ENCODE data around the gene SYNRG.
"Not testable (repeated sequence)": the region's sequence is repeated elsewhere in the genome, so short reads cannot be mapped to it uniquely, and the experiment has no call there.

SYNRG gene

DNA sequence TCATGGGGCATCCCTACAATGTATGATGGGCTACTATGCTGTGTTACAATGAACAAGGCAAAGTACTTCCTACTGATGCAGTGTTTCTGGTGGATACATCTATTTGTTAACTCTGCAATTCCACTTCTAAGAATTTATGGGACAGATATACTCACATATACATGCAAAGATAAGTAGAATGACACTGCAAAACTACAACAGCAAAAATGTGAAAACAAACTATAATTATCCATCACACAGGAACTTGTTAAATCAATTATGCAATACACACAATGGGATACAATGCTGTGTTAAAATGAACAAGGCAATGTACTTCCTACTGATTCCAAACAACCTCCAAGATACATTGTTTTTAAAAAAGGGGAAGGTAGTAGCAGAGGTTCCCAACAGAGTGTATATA is 30.8 kb upstream of the SYNRG start:
- Histone ChIP-seq H3K9me3 (ENCODE audit: control insufficient read depth, low read length) (no peaks in the 10 kb centered on the region), H3K4me3 (ENCODE audit: extremely low read depth, insufficient read depth, low read length, poor library complexity, severe bottlenecking) (no peak overlapping the region), H3K27ac (ENCODE audit: low read depth, low read length, severe bottlenecking) (no peak overlapping the region), H3K4me1 (ENCODE audit: control insufficient read depth, insufficient read depth, low read length, poor library complexity, severe bottlenecking) (peaks cover 5% of the 10 kb centered on the region), H3K36me3 (ENCODE audit: control insufficient read depth, insufficient read depth, low read length) (peaks cover 61% of the 10 kb centered on the region)

- no peaks in the 10 kb centered on the region for H3K9me3 ChIP-seq (ENCODE audit: control insufficient read depth, low read length)
These were observed 28.7 kb upstream of the SYNRG start for GRCh38 chr17:37637956-37638355.

GRCh38 chr17:37616430-37616829 is 7.2 kb upstream of the SYNRG start:
- not testable (repeated sequence) for H3K4me1 ChIP-seq (ENCODE audit: control insufficient read depth, insufficient read depth, low read length, poor library complexity, severe bottlenecking); H3K4me3 ChIP-seq (ENCODE audit: extremely low read depth, insufficient read depth, low read length, poor library complexity, severe bottlenecking); H3K9me3 ChIP-seq (ENCODE audit: control insufficient read depth, low read length); H3K27ac ChIP-seq (ENCODE audit: low read depth, low read length, severe bottlenecking)
- peaks cover 84% of the 10 kb centered on the region for H3K36me3 ChIP-seq (ENCODE audit: control insufficient read depth, insufficient read depth, low read length)
- 93 to 100% methylated on average over 3 to 4 of the region's 6 CpGs for WGBS, 2 experiments (ENCODE audit: insufficient coverage in 2 of 2)

More at GRCh38 chr17:37637956-37638355, 28.7 kb upstream of the SYNRG start:
- Histone ChIP-seq H3K27ac (ENCODE audit: low read depth, low read length, severe bottlenecking) (no peak overlapping the region), H3K4me1 (ENCODE audit: control insufficient read depth, insufficient read depth, low read length, poor library complexity, severe bottlenecking) (peaks cover 5% of the 10 kb centered on the region), H3K36me3 (ENCODE audit: control insufficient read depth, insufficient read depth, low read length) (peaks cover 73% of the 10 kb centered on the region), H3K4me3 (ENCODE audit: extremely low read depth, insufficient read depth, low read length, poor library complexity, severe bottlenecking) (no peak overlapping the region)

- Histone ChIP-seq H3K4me3 (ENCODE audit: extremely low read depth, insufficient read depth, low read length, poor library complexity, severe bottlenecking) (no peak overlapping the region), H3K36me3 (ENCODE audit: control insufficient read depth, insufficient read depth, low read length) (peaks cover 69% of the 10 kb centered on the region), H3K9me3 (ENCODE audit: control insufficient read depth, low read length) (no peaks in the 10 kb centered on the region), H3K27ac (ENCODE audit: low read depth, low read length, severe bottlenecking) (no peak overlapping the region), H3K4me1 (ENCODE audit: control insufficient read depth, insufficient read depth, low read length, poor library complexity, severe bottlenecking) (no peaks in the 10 kb centered on the region)
- WGBS, 2 experiments (ENCODE audit: insufficient coverage in 2 of 2) = 92 to 100% methylated on average over 1 of the region's 2 CpGs
These were observed 5.6 kb upstream of the SYNRG start for GRCh38 chr17:37614823-37615222.

DNA sequence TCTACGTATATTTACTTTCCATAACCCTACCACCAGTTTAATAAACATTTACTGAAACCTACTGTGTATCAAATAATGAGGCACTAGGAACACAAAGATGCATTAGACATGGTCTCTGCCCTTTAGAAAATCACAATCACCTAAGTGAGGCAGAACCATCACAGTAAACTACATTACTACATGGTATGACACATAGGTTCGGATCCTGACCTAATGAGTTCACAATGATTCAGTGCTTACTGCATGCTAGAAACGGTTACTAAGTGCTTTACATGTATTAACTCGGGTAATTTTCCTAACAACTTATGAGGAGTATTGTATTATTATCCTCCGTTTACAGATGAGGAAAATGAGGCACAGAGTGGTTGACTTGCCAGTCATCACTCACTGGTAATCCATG is 5.2 kb upstream of the SYNRG start:
- H3K9me3 ChIP-seq (ENCODE audit: control insufficient read depth, low read length) = no peaks in the 10 kb centered on the region
- H3K27ac ChIP-seq (ENCODE audit: low read depth, low read length, severe bottlenecking) = no peak overlapping the region
- H3K4me3 ChIP-seq (ENCODE audit: extremely low read depth, insufficient read depth, low read length, poor library complexity, severe bottlenecking) = no peak overlapping the region
- no peaks in the 10 kb centered on the region for H3K4me1 ChIP-seq (ENCODE audit: control insufficient read depth, insufficient read depth, low read length, poor library complexity, severe bottlenecking)
- peaks cover 64% of the 10 kb centered on the region for H3K36me3 ChIP-seq (ENCODE audit: control insufficient read depth, insufficient read depth, low read length)
- WGBS, 2 experiments (ENCODE audit: insufficient coverage in 2 of 2) = 83 to 92% methylated on average over 2 to 4 of the region's 5 CpGs

- no peak overlapping the region for H3K4me3 ChIP-seq (ENCODE audit: extremely low read depth, insufficient read depth, low read length, poor library complexity, severe bottlenecking)
- peaks cover 45% of the 10 kb centered on the region for H3K36me3 ChIP-seq (ENCODE audit: control insufficient read depth, insufficient read depth, low read length)
- WGBS, 2 experiments (ENCODE audit: insufficient coverage in 2 of 2) = 80 to 86% methylated on average over 1 of the region's 1 CpG
- H3K9me3 ChIP-seq (ENCODE audit: control insufficient read depth, low read length) = no peaks in the 10 kb centered on the region
- H3K27ac ChIP-seq (ENCODE audit: low read depth, low read length, severe bottlenecking) = no peak overlapping the region
- H3K4me1 ChIP-seq (ENCODE audit: control insufficient read depth, insufficient read depth, low read length, poor library complexity, severe bottlenecking) = peaks cover 3% of the 10 kb centered on the region
These were observed 1.8 kb upstream of the SYNRG start for GRCh38 chr17:37610971-37611370.

DNA sequence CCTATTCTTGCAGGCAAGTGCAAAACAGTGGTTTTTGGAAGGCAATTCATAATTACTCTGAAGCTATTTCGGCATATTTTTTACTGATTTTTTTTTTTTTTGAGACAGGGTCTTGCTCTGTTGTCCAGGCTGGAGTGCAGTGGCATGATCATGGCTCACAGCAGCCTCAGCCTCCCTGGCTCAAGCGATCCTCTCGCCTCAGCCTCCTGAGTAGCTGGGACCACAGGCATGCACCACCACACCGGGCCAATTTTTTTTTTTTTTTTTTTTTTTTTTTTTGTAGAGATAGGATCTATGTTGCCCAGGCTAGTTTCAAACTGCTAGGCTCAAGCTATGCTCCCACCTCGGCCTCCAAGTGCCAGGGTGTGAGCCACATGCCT is 813 bp upstream of the SYNRG start:
- Histone ChIP-seq H3K27ac (ENCODE audit: low read depth, low read length, severe bottlenecking) (peak overlapping the region; percentile 92), H3K36me3 (ENCODE audit: control insufficient read depth, insufficient read depth, low read length) (peaks cover 41% of the 10 kb centered on the region), H3K4me3 (ENCODE audit: extremely low read depth, insufficient read depth, low read length, poor library complexity, severe bottlenecking) (peak overlapping the region; percentile 65)
- 100% methylated on average over 2 of the region's 5 CpGs for WGBS, 2 experiments (ENCODE audit: insufficient coverage in 2 of 2)
- not testable (repeated sequence) for H3K4me1 ChIP-seq (ENCODE audit: control insufficient read depth, insufficient read depth, low read length, poor library complexity, severe bottlenecking); H3K9me3 ChIP-seq (ENCODE audit: control insufficient read depth, low read length)

- H3K36me3 ChIP-seq (ENCODE audit: control insufficient read depth, insufficient read depth, low read length) = peaks cover 41% of the 10 kb centered on the region
- H3K27ac ChIP-seq (ENCODE audit: low read depth, low read length, severe bottlenecking) = peak overlapping the region; percentile 92
- H3K9me3 ChIP-seq (ENCODE audit: control insufficient read depth, low read length) = peaks cover 10% of the 10 kb centered on the region
- WGBS, 2 experiments (ENCODE audit: insufficient coverage in 2 of 2) = 1 to 10% methylated on average over 12 to 18 of the region's 26 CpGs
- H3K4me1 ChIP-seq (ENCODE audit: control insufficient read depth, insufficient read depth, low read length, poor library complexity, severe bottlenecking) = peaks cover 4% of the 10 kb centered on the region
- H3K4me3 ChIP-seq (ENCODE audit: extremely low read depth, insufficient read depth, low read length, poor library complexity, severe bottlenecking) = peak overlapping the region; percentile 65
These were observed 658 bp downstream of the SYNRG start for GRCh38 chr17:37608351-37609169.

DNA sequence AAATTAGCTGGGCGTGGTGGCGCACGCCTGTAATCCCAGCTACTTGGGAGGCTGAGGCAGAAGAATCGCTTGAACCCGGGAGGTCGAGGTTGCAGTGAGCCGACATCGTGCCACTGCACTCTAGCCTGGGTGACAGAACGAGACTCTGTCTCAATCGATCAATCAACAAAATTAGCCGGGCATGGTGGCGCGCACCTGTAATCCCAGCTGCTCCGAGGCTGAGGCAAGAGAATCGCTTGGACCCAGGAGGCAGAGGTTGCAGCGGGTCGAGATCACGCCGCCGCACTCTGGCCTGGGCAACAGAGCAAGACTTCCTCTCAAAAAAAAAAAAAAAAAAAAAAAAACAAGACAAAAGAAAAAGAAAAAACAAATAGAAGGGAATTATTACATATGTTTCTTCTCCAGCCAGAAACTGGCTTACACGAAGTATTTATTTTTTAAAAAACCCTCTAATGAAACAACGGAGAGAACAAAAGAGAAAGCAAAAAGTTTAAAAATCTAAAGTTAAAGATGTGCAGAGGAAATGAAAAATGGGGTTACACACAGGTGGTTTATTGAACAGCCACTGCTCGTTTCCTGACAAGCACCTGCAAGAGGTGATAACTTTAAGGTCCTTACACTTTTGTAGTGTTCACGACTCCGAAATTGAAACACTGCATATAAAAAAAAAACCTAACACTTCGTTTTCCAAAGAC is 1.4 kb downstream of the SYNRG start:
- H3K4me3 ChIP-seq (ENCODE audit: extremely low read depth, insufficient read depth, low read length, poor library complexity, severe bottlenecking) = peak overlapping the region; percentile 65
- peak overlapping the region; percentile 92 for H3K27ac ChIP-seq (ENCODE audit: low read depth, low read length, severe bottlenecking)
- H3K9me3 ChIP-seq (ENCODE audit: control insufficient read depth, low read length) = peaks cover 13% of the 10 kb centered on the region
- H3K4me1 ChIP-seq (ENCODE audit: control insufficient read depth, insufficient read depth, low read length, poor library complexity, severe bottlenecking) = peaks cover 4% of the 10 kb centered on the region
- peaks cover 40% of the 10 kb centered on the region for H3K36me3 ChIP-seq (ENCODE audit: control insufficient read depth, insufficient read depth, low read length)
- 93 to 95% methylated on average over 18 of the region's 26 CpGs for WGBS, 2 experiments (ENCODE audit: insufficient coverage in 2 of 2)

GRCh38 chr17:37605813-37606505 is 3.3 kb downstream of the SYNRG start:
- Histone ChIP-seq H3K4me3 (ENCODE audit: extremely low read depth, insufficient read depth, low read length, poor library complexity, severe bottlenecking) (no peak overlapping the region), H3K4me1 (ENCODE audit: control insufficient read depth, insufficient read depth, low read length, poor library complexity, severe bottlenecking) (peaks cover 4% of the 10 kb centered on the region), H3K36me3 (ENCODE audit: control insufficient read depth, insufficient read depth, low read length) (peaks cover 28% of the 10 kb centered on the region), H3K27ac (ENCODE audit: low read depth, low read length, severe bottlenecking) (no peak overlapping the region), H3K9me3 (ENCODE audit: control insufficient read depth, low read length) (peaks cover 13% of the 10 kb centered on the region)
- WGBS, 2 experiments (ENCODE audit: insufficient coverage in 2 of 2) = 92 to 100% methylated on average over 4 of the region's 7 CpGs
